Inflammatory macrophage (primary cell): ENCODE measurements around the gene ANKRD28.
"Not testable (repeated sequence)": the region's sequence is repeated elsewhere in the genome, so short reads cannot be mapped to it uniquely, and the experiment has no call there.

Source experiments
- DNase-seq, 2 donors: peaks; one replicate each; pipeline ENCODE4 v3.0.0-alpha.2; 2020 to 2022

ANKRD28 gene

GRCh38 chr3:15801298-15801697 is 3.5 kb upstream of the ANKRD28 start:
- DNase-seq, result no peak

- no peak for DNase-seq
Measured at GRCh38 chr3:15800780-15801179, 3.0 kb upstream of the ANKRD28 start.

GRCh38 chr3:15800327-15800726 is 2.5 kb upstream of the ANKRD28 start:
- no peak for DNase-seq

DNA sequence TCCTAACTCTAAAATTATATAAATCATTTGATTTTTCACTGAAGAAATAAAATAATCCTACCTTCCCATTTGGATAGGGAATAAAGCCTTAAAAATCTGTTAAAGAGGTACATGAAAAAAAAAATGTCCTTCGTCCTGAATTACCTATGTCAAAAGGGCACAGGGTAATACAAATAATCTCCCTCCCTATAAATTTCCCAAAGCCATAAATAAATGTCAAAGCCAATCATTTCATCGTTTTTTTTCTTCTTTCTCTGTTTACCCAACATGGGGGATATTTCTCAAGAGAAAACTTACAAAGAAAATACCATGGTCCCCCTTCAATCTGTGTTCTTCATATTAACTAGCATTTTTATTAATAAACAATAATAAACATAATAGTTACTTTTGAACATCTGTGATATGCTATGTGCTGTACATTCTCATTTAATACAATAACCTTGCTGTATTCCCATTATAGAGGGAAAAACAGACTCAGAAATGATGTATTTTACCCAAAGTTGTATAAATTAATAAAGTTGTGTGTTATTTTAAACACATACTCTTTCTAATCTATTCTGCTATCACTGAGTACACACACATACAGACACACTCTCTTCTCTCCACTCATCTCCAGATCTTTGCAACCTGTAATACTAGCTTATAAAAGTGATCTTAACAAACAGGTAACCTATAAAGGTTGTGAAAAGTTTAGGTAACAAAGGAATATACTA is 910 bp upstream of the ANKRD28 start:
- DNase-seq, result no peak

GRCh38 chr3:15796771-15797641 is 773 bp downstream of the ANKRD28 start:
- peak; percentile 26 to 41 for DNase-seq

- DNase-seq, result peak in 1 of 2 donors; percentile 22
Measured at GRCh38 chr3:15796331-15796730, 1.4 kb downstream of the ANKRD28 start.

DNA sequence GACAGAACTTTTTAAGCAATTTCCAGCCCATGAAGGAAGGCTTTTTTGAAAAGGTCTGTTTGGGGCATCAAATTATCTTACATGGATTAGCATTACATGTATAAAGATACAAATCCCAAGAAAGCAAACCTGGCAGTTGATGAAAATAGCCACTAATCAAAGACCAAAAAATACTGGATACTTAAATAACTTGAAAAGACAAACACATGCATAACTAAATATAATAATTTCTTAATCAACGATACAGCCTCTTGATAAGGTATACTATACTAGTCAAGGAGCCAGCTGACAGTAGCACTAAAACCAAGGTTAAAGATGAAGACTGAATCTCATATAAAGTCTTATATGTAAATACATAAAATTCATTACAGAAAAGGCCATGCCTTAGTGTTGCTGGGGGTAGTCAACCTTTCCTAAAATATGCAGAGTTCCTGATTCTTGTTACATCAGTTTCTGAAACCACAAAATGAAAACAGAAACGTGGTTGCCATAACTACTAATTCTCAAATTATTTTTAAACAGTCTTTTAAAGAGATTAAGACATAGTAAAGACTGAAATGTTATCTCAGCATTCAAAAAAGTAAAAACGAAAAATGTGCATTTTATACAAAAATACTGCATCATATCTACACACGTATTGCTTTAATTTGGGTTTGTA is 2.0 kb downstream of the ANKRD28 start:
- peak; percentile 58 to 92 for DNase-seq

DNA sequence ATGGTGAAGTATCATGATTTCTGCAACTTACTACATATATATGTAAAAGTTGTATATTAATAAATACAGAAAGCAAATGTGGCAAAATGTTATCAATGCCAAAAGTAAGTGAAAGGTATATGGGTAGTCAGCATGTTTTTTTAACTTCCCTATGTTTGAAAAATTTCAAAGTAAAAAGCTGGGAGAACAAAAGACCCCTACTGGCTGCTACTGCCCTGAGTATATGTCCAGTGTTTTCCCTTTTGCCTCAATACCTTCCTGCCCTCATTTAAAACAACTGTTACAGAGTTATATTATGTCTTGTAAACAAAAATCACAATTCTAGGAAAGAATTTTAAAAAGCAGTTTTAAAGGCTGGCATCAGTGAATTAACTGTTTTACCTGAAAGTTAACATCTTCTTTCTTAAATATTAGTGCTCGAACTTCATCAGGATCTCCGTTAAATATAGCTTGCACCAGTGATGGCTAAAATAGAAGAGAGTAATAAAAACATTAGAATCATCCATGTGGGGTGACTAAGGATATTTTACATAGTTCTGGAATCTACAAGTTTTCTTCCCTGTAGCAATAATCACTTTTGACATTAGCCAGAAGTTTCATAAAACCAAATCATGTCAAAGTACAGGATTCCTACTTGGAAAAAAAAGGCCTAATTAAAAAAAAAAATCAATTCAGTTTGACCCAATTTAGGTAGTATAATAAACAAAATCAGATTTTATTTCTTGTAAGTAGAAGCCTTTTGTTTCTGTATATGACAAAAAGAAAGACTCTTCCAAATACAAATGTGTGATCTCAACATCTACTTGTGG is 2.7 kb downstream of the ANKRD28 start:
- peak; percentile 18 to 58 for DNase-seq

- DNase-seq, result peak; percentile 54 to 71
Measured at GRCh38 chr3:15794303-15794771, 3.4 kb downstream of the ANKRD28 start.

GRCh38 chr3:15791525-15791924 is 6.3 kb downstream of the ANKRD28 start:
- no peak for DNase-seq

- no peak for DNase-seq
Measured at GRCh38 chr3:15787941-15788340, 9.8 kb downstream of the ANKRD28 start.

DNA sequence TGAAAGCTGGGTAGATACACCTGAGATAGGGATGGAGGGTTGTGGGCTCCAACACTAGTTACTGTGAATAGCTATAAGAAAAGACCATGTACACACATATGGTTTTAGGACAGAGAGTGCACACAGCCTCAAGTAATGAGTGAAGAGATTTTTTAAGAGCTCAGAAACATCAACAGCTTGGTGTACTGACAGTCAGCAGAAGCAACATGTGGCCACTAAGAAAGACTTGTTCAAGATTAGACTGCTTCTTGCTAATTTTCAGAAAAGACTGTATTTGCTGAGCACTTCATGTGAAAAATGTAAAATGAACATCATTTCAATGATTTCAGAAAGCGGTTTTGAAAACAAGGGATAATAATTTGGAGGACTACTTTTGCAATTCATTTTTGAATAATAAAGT is 10.3 kb downstream of the ANKRD28 start:
- no peak for DNase-seq

- no peak for DNase-seq
Measured at GRCh38 chr3:15783361-15783969, 14.3 kb downstream of the ANKRD28 start.

DNA sequence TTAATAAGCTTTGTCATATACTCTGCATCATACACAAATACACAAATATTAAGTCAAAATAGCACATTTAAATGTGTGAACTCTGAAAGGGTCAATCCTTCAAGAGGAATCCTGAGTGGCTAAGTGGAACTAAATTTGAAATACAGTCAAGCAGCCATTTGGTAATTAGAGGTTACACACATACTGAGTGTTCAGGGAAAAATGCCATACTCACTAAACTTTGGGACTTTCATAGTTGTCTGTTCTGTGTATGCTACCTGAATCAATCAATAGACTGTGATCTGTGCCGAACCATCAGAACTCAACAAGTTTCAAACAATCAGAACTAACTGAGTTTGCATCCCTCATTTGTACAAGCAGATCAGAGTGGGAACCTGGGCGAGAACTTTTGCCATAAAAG is 15.3 kb downstream of the ANKRD28 start:
- no peak for DNase-seq

- no peak for DNase-seq
Measured at GRCh38 chr3:15781637-15782402, 16.0 kb downstream of the ANKRD28 start.

GRCh38 chr3:15781131-15781530 is 16.6 kb downstream of the ANKRD28 start:
- no peak for DNase-seq

- no peak for DNase-seq
Measured at GRCh38 chr3:15779111-15779510, 18.7 kb downstream of the ANKRD28 start.

GRCh38 chr3:15778332-15778858 is 19.4 kb downstream of the ANKRD28 start:
- no peak for DNase-seq

GRCh38 chr3:15774931-15775560 is 22.7 kb downstream of the ANKRD28 start:
- not testable (repeated sequence) for DNase-seq

GRCh38 chr3:15771444-15771843 is 26.3 kb downstream of the ANKRD28 start:
- no peak for DNase-seq
